Stimulated activated CD8-positive, alpha-beta memory T cell treated with anti-CD3 and anti-CD28 coated beads, Interleukin-7, amount 100 ng/mL, for 48 hours (primary cell): ENCODE results near the gene SLC35F3.
"Not testable (repeated sequence)": the region's sequence is repeated elsewhere in the genome, so short reads cannot be mapped to it uniquely, and the experiment has no call there.

Source experiments
- DNase-seq, 2 donors: peaks; one replicate each; pipeline ENCODE4 v3.0.0-alpha.2; 2020; ENCODE audit warnings: low read depth in 1 of 2; ENCODE audit errors: extremely low read depth in 1 of 2

The SLC35F3 gene

GRCh38 chr1:234243521-234244260, 339.2 kb downstream of the SLC35F3 start:
- DNase-seq, result no peak

GRCh38 chr1:234244482-234244881, 340.0 kb downstream of the SLC35F3 start:
- DNase-seq, result no peak

GRCh38 chr1:234246638-234247116, 342.2 kb downstream of the SLC35F3 start:
- no peak for DNase-seq

DNA sequence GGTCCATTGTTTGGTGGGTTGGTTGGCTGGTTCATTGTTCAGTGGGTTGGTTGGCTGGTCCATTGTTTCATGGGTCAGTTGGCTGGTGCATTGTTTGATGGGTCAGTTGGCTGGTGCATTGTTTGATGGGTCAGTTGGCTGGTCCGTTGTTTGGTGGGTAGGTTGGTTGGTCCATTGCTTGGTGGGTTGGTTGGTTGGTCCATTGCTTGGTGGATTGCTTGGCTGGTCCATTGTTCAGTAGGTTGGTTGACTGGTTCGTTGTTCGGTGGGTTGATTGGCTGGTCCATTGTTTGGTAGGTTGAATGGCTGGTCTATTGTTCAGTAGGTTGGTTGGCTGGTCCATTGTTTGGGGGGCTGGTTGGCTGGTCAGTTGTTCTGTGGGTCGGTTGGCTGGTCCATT, 343.3 kb downstream of the SLC35F3 start:
- DNase-seq, result not testable (repeated sequence)

DNA sequence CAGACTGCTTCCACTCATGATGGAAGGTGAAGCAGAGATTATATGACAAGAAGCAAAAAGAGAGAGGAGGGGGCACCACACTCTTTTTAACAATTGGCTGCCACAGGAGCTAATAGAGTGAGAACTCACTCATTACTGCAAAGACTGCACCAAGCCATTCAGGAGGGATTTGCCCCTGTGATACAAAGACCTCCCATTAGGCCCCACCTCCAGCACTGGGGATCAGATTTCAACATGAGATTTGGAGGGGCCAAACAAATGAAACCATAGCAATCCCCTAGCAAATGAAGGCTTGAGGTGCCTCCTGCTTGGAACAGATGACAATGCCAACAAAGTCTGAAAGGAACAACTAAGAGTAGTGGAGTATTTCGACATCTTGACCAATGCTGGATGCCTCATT, 346.3 kb downstream of the SLC35F3 start:
- no peak for DNase-seq

- no peak for DNase-seq
Observed at GRCh38 chr1:234253732-234254131, 349.3 kb downstream of the SLC35F3 start.

DNA sequence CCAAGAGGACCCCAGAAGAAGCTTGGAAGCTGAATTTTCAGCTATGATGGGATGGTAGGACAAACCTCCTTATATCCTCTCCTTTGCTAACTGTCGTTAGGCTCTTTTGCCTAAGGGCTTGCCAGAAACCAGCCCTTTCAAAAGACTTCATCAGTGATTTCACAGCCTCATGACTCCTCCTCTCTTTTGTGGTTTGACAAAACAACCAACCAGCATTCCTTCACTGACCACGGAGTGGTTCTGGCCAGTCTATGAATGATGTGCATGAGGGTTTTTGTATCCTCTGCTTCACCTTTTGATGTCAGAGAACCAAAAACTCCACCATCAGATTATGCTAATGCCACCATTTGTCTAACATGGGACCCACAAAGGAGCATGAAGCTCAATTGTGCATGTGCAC, 351.9 kb downstream of the SLC35F3 start:
- DNase-seq, result no peak

DNA sequence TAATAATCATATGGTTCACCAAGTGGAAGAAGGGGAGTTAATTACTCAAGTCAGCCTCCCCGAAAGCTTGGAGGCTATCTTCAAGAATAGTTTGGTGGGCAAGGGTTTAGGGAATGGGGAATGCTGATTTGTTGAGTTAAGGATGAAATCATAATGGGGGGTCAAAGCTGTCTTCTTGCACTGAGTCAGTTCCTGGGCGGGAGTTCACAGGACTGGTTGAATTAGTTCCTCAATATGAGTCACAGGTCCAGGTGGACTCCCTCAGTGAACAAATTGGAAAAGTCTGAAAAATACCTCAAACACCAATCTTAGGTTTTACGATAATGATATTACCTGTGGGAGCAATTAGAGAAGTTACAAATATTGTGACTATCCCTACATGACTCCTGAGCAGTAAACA, 353.6 kb downstream of the SLC35F3 start:
- no peak for DNase-seq

DNA sequence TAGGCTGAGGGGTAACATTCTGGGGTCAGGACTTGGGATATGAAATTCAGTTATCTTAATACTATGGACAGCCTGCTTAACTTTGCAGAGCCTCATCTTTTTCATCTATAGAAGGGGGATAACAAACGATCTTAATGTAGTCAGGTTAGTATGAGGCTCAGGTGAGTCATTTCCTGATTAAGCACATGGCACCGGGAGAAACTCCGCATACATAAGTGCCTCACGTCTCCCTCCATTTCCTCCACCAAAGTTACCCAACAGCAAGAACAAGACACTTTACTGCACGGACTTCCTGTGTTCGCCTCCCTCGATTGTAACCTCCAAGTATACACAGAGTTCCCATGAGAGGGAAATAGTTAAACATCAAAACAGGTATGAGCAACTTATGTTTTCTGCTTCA, 356.1 kb downstream of the SLC35F3 start:
- no peak for DNase-seq

GRCh38 chr1:234261545-234261944, 357.1 kb downstream of the SLC35F3 start:
- no peak for DNase-seq

DNA sequence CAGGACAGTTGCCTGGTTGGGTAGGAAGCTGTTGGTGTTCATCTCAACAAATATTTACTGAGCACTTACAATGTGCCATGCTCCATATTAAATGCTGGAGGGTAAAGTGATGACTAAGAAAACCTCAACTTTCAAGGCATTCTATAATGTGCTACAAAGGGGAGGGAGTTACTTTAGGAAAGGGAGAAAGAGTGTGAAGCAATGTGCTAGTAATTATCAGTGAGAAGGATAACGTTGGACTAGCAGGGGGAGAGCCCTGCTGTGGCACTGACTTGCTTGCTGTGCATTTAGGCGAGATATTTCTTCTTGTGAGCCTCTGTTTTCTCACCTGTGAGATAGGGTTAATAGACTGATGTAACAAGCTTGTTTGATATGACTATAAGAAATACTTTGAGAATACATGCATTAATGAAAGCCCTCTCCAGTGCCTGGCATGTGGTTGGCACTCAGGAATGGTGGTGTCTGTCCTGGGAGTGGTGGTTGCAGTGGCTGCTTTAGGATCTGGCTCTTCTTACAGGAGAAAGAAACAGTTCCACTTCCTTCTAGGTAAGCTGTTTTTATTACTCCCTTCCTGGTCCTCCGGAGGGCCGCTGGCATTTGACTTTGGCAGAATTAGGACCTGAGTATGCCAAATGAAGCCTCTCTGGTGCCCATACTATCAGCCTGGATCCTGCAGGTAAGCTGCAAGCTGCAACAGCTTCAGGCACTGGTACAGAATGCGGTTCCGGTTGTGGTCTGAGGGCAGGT, 357.7 kb downstream of the SLC35F3 start:
- DNase-seq, result no peak

GRCh38 chr1:234262754-234263105, 358.3 kb downstream of the SLC35F3 start:
- DNase-seq, result no peak

- DNase-seq, result no peak
Observed at GRCh38 chr1:234264832-234265231, 360.4 kb downstream of the SLC35F3 start.

- DNase-seq, result no peak
Observed at GRCh38 chr1:234265321-234265720, 360.8 kb downstream of the SLC35F3 start.

- no peak for DNase-seq
Observed at GRCh38 chr1:234265861-234266260, 361.4 kb downstream of the SLC35F3 start.

DNA sequence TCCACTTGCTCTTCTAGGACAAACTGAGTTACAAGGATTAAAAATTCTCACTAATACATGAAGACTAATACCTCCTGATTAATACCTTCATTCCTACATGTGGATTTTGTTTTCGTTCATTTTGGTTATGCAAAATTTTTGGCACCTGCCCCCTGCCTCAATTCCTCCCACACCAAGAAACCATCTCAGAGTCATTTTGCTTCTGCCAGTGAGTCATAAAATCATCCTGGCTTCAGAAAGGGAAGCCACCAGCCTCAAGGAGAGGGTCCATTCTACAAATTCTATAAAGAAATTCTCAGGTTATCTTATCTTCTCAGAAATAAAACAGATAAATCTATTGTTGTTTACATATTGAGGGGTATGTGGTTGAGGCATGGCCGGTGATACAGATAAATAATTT, 365.6 kb downstream of the SLC35F3 start:
- DNase-seq, result no peak

DNA sequence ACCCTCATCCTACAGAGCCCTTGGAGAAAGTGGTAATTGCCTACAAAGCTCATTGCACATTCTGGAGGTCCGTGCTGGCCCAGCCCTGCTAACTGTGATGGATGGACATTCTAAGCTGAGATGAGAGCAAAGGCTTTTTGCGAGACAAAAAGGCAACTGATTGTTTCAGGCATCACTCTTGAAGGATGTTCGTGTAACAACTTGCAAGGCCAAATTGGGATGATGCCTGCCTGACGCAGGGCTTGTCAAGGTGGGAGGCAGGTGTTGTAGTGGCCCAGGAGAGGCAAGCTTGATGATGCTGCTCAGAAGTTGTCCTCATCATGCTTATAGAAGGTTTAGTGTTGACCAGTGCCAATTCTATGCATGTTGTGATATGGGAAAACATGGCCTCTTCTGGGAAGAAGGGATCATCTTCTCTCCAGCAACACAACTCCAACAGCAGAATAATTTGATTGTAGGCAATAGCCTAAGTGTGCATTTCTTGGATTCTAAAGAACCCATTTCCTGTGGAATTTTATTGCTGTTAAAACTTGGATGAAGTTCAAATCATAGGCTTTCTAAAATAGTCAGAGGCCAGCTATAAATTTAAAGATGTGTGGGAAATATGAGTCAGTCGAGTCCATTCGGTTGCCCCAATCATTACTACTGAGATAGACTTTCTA, 366.2 kb downstream of the SLC35F3 start:
- no peak for DNase-seq

GRCh38 chr1:234271243-234271606, 366.7 kb downstream of the SLC35F3 start:
- DNase-seq, result no peak

- DNase-seq, result no peak
Observed at GRCh38 chr1:234272656-234273312, 368.3 kb downstream of the SLC35F3 start.

DNA sequence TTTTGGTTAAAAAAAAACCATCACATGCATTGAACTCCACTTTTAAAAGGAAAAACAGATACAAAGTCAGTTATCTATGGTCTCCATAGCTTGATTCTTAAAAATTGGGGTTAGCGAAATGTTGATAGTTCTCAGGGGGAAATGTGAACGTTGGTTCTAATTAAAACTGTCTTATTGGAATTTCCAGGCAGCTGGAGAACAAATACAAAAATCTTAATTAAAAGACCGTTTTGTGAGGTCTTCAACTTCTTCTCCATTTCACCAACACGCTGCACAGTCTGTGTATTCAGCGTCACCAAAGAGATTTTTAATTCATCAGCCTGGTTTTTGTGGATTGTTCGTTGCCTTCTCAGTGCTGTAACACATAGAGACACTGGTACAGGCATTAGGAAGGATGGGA, 369.5 kb downstream of the SLC35F3 start:
- no peak for DNase-seq

GRCh38 chr1:234276151-234276788, 371.8 kb downstream of the SLC35F3 start:
- no peak for DNase-seq
